ENCODE measurements around the gene SERINC2.

- TF ChIP-seq POLR2A (IDR thresholded peaks at IDR 0.05) (no peak), EP300 (IDR thresholded peaks at IDR 0.05) (no peak)
- TF ChIP-seq, protein P1, sequence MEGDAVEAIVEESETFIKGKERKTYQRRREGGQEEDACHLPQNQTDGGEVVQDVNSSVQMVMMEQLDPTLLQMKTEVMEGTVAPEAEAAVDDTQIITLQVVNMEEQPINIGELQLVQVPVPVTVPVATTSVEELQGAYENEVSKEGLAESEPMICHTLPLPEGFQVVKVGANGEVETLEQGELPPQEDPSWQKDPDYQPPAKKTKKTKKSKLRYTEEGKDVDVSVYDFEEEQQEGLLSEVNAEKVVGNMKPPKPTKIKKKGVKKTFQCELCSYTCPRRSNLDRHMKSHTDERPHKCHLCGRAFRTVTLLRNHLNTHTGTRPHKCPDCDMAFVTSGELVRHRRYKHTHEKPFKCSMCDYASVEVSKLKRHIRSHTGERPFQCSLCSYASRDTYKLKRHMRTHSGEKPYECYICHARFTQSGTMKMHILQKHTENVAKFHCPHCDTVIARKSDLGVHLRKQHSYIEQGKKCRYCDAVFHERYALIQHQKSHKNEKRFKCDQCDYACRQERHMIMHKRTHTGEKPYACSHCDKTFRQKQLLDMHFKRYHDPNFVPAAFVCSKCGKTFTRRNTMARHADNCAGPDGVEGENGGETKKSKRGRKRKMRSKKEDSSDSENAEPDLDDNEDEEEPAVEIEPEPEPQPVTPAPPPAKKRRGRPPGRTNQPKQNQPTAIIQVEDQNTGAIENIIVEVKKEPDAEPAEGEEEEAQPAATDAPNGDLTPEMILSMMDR (IDR thresholded peaks at IDR 0.05): no peak
These were observed 35.6 kb upstream of the SERINC2 start for GRCh38 chr1:31377364-31377863.
